Measurements from ENCODE around the gene NDUFB11.

Gene NDUFB11

DNA sequence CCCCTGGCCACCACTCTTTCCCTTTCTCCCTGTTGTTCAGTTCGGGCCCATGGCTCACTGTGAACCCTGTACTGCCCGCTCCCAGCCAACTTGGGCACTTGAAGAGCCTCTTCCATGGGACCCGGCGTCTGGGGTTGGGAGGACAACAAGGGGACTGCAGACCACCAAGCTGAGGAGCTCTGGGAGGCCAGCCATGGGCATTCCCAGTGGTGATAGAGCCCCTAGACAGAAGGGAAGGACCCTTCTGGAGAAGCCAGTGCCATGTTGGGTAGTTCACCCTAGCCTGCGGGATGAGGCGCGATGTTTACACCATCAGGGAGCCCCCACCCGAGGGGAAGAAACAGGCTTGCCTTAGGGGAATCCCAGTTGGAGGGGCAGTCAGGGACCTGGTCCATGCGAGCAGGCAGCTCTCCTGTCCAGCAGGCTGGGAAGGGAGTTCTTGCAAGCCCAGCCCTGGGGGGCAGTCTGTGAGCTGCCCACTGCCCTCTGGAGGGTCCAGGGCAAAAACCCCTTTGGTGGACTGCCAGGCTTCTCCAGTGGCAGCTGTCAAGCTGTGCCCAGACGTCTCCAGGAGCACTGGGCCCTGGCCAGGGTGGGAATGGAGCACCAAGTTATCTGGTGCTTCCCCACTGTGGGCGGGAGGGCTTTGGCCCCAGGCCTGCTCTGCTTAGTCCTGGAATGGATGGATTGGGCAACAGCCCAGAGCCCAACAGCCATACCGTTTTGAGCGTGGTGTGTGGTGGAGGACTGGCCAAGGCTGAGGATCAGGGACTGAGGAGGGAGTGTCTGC lies 25.4 kb upstream of the NDUFB11 start:
- no peak for DNase-seq (ENCODE audit: low read depth)
- TF ChIP-seq, protein P1, sequence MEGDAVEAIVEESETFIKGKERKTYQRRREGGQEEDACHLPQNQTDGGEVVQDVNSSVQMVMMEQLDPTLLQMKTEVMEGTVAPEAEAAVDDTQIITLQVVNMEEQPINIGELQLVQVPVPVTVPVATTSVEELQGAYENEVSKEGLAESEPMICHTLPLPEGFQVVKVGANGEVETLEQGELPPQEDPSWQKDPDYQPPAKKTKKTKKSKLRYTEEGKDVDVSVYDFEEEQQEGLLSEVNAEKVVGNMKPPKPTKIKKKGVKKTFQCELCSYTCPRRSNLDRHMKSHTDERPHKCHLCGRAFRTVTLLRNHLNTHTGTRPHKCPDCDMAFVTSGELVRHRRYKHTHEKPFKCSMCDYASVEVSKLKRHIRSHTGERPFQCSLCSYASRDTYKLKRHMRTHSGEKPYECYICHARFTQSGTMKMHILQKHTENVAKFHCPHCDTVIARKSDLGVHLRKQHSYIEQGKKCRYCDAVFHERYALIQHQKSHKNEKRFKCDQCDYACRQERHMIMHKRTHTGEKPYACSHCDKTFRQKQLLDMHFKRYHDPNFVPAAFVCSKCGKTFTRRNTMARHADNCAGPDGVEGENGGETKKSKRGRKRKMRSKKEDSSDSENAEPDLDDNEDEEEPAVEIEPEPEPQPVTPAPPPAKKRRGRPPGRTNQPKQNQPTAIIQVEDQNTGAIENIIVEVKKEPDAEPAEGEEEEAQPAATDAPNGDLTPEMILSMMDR (IDR thresholded peaks at IDR 0.05; ENCODE audit: low read depth, low read length, missing control alignments), result no peak
- H3K4me3 ChIP-seq (ENCODE audit: low read depth, low read length), result no peak overlapping the region

DNA sequence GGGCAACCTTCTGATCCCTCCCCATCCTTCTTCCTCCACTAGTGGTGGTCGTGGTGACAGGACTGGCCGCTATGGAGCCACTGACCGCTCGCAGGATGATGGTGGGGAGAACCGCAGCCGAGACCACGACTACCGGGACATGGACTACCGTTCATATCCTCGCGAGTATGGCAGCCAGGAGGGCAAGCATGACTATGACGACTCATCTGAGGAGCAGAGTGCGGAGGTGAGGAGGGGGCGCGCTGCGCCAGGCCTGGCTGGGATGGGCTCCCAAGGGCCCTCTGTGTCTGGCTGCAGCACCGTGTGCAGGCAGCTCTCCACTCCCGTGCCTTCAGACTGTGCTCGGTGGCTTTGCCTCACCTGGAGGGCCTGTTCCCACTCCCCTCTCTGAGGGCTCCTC lies 24.8 kb upstream of the NDUFB11 start:
- TF ChIP-seq, protein P1 (IDR thresholded peaks at IDR 0.05; ENCODE audit: low read depth, low read length, missing control alignments), result no peak
- no peak for DNase-seq (ENCODE audit: low read depth)
- H3K4me3 ChIP-seq (ENCODE audit: low read depth, low read length), result no peak overlapping the region

DNA sequence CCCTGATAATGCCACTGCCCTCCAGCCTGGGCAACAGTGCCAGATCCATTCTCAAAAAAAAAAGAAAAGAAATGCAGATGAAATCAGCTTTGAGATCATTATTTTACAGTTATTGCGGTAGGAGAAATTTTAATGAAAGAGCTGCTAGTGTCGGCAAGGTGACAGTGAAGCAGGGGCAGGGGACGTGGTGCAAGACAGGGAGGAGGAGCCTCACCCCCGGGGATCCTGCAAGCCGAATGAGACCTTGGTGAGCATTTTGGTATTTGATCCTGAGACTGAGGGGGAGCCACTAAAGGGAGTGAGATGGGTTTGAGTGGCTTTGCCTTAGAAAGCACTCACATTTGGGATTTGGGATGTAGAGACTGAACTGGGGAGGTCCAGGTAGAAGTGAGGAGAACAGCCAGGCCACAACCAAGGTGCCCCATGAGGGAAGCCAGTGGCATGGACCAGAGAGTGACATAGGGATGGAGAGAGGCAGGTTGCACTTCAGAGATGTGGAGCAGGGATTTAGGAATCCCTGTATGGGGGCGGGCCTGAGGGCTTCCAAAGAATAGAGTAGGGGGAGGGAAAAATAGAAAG lies 24.1 kb upstream of the NDUFB11 start:
- no peak overlapping the region for H3K4me3 ChIP-seq (ENCODE audit: low read depth, low read length)
- TF ChIP-seq, protein P1 (IDR thresholded peaks at IDR 0.05; ENCODE audit: low read depth, low read length, missing control alignments), result no peak
- DNase-seq (ENCODE audit: low read depth), result no peak

DNA sequence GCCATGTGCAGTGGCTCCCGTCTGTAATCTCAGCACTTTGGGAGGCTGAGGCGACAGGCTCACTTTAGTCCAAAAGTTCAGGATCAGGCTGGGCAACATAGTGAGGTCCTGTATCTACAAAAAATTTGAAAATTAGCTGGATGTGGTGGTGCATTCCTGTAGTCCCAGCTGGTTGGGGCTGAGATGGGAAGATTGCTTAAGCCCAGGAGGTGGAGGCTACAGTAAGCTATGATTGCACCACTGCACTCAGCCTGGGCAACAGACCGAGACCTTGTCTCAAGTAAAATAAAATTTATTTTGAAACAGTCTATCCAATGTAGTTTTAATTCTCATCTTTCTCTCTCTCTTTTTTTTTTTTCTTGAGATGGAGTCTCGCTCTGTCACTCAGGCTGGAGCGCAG lies 21.6 kb upstream of the NDUFB11 start:
- no peak for DNase-seq (ENCODE audit: low read depth)
- TF ChIP-seq, protein P1 (IDR thresholded peaks at IDR 0.05; ENCODE audit: low read depth, low read length, missing control alignments), result no peak
- H3K4me3 ChIP-seq (ENCODE audit: low read depth, low read length), result no peak overlapping the region

DNA sequence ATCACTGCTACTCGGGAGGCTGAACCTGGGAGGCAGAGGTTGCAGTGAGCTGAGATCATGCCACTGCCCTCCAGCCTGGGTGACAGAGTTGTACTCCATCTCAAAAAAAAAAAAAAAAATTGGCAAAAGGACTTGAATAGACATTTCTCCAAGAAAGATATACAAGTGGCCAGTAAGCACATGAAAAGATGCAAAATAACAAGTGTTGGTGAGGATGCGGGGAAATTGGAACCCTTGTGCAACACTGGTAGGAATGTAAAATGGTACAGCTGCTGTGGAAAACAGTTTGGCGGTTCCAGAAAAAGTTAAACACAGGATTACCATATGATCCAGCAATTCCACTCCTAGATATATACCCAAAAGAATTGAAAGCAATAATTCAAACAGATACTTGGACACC lies 19.9 kb upstream of the NDUFB11 start:
- H3K4me3 ChIP-seq (ENCODE audit: low read depth, low read length), result no peak overlapping the region
- TF ChIP-seq, protein P1 (IDR thresholded peaks at IDR 0.05; ENCODE audit: low read depth, low read length, missing control alignments), result no peak
- no peak for DNase-seq (ENCODE audit: low read depth)

DNA sequence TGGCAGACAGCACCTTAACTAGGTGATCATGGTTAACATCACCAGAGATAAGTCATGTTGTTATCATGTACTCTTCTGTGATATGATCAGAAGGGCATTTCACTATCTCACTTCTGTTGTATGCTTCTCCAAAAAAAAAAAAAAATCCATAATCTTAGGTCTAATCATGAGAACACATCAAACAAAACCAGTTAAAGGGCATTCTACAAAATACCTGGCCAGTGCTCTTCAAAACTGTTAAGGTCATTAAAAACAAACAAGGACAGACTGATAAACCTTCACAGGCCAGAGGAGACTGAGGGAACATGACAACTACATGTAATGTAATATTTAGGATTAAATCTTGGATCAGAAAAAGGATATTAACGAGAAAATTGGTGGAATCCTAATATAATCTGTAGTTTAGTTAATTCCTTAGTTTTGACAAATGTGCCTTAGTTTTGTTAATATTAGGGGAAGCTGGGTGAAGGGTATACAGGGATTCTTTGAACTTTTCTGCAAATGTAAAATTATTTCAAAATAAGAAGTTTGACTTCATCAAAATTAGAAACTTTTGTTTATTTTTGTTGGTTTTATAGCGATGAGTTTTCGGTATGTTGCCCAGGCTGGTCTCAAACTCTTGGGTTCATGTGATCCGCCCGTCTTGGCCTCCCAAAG lies 18.6 kb upstream of the NDUFB11 start:
- H3K4me3 ChIP-seq (ENCODE audit: low read depth, low read length), result no peak overlapping the region
- no peak for DNase-seq (ENCODE audit: low read depth)
- TF ChIP-seq, protein P1 (IDR thresholded peaks at IDR 0.05; ENCODE audit: low read depth, low read length, missing control alignments), result no peak
